GM18861 (cell line): ENCODE data around the gene ACOXL.

Experiments used
- ATAC-seq: cut with Tn5 transposase; IDR thresholded peaks from one replicate; pipeline ENCODE4 v1.9.1; 2021; ENCODE audit not compliant: unreplicated experiment

The ACOXL gene

GRCh38 chr2:111148225-111148873 lies 416.0 kb downstream of the ACOXL start:
- ATAC-seq = no peak

DNA sequence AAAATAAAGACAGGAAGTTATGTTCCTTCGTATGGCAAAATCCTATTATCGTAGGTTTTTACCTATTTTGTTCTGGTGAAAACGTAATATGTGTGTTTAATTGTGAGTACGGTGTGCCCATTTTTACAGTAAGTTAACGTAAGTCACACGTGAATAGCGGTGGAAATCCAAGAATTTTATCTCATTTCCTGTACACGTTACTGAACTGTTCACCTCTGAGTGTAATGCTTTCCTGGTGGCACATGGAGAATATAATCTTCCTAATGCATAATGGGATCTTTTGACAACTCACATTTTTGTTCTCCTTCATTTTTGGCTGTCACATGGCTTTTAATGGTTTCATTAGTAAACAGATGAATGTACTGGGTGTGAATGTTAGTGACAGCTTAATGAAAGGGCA lies 416.6 kb downstream of the ACOXL start:
- ATAC-seq = no peak

DNA sequence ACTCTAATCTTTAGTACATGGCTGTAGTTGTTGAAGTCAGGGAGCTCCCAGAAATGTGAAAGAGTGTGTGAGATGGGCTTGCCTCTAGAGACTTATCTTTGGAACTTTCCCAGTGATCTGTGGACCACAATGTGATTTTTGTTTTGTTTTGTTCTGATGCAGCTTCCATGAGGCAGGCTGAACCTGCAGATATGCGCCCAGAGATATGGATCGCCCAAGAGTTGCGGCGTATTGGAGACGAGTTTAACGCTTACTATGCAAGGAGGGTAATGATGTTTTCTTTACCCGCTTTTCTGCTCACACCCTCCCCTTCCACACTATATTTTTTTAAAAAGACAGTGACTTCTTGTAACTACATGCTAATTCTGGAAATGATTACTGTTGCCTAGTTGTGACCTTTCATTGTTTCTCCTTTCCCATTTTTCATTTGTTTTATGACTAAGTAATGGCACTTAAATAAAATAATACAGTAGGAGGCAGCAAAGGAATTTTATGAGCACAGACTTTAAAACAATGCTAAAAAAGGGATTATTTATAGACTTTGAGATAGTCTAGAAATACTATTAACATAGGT lies 417.6 kb downstream of the ACOXL start:
- no peak for ATAC-seq

DNA sequence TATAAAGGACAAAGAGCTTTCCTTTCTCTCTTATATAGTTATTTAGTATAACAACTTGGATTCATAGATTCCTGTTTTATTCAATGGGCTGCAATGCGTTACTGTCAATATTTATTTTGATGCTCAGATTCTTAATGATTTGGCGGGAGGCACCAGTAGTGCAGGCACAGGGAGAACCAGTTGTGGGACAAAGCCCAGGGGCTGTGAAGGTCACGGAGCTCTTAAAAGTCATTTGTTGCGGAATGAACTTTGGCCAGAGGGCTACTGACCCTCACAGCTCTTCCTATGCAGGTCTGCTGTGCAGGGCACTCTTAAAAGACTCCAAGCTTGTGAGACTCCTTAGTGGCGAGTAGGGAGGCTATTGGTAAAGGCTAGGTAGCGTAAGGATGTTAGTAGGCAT lies 422.4 kb downstream of the ACOXL start:
- ATAC-seq = no peak

- no peak for ATAC-seq
Measured at GRCh38 chr2:111155610-111156009, 423.2 kb downstream of the ACOXL start.

DNA sequence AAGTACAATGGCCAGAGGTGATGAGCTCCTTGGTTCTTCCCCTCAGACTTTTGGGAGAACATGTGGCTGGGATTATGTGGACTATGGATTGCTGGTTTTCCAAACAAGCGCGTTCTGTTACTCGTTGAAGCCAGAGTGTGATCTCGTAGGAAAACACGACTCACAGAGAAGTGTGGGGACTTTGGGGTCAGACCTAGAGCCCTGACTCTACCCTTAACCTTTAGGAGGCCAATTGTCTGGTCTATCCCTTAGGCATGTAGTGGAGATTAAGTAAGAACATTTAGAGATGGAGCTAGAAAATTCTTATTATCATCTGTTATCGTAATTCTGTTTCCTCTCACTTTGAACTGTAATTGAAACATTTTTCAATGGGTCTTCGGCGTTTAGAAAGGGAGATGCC lies 424.2 kb downstream of the ACOXL start:
- no peak for ATAC-seq

GRCh38 chr2:111157071-111157661 lies 424.8 kb downstream of the ACOXL start:
- peak; percentile 30 for ATAC-seq

- ATAC-seq = peak; percentile 41
Measured at GRCh38 chr2:111157798-111158197, 425.4 kb downstream of the ACOXL start.

DNA sequence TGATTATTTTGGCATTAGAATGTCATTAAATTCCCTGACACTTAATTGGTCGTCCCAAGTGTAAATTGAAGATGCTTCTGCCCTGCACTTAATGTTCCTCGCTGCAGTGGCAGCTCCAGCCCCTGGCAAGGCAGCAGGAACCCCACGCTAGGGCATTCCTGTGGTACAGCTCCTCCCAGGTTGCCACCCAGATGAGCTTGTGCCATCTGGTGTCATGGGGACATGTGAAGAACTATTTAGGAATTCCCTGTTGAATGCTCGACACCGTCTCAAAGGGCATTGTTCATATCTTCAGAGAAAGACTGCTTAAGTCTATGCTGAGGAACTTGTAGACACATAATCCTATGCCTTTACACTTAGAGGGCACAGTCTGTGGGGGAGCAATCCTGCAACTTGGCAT lies 427.3 kb downstream of the ACOXL start:
- ATAC-seq = no peak

DNA sequence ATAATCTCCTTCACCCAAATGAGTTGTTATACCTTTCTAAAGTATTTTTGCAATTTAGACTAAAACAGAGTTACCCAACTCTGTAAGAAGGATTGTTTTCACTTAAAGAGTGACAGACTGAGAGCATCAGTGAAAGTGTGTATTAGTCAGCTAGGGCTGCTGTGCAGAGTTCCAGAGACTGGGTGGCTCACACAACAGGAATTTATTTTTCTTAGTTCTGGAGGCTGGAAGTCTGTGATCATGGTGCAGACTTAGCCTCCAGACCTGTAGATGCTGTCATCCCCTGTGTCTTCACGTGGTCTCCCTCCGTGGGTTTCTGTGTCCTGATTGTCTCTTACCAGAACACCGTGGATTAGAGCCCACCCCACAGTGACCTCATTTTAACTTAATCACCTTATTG lies 428.4 kb downstream of the ACOXL start:
- ATAC-seq = no peak

DNA sequence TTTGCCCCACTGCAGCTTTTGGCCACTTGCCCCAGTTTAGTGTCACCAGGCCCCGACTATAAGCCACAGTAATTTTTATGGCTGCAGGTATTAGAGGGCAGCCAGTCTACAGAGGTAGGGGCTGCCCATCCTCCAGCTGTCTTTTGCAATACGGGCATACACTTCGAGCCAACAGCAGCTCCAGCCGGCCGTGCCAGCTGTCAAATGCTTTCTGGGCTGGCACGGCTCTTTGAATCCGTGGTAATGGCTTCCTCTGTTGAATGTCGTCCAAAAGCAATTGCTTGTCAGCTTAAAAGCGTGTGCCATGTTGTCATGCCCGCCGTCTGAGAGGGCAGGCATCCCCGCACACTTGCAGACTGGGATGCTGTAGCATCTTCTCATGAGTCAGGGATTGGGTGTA lies 429.6 kb downstream of the ACOXL start:
- no peak for ATAC-seq

DNA sequence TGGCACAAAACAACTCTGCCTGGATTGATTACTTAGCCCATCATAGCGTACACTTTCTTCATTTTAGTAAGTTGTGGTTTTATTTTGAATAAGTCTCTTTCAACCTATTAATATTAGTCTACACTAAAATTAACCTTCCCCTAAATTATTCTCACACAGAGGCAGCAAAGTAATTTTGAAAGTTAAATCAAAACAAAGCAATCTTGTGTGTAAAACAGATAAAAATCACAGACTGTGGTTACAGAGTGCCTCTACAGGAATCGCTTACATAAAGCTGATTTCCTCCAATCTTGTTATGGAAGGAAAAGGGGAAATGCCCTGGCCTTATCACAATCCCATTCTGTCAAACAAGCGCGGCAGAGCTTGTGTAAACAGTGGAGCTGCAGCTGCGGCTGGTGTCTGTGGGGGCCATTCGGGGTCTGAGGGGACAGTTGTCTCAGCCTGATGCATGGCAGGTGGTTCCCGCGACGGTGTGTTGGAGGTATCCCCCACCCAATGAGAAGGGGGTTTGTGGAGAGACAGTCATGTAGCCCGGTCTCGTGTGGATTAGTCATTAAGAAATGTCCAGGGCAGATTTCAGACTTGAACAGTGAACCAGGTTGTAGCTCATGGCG lies 430.5 kb downstream of the ACOXL start:
- no peak for ATAC-seq

DNA sequence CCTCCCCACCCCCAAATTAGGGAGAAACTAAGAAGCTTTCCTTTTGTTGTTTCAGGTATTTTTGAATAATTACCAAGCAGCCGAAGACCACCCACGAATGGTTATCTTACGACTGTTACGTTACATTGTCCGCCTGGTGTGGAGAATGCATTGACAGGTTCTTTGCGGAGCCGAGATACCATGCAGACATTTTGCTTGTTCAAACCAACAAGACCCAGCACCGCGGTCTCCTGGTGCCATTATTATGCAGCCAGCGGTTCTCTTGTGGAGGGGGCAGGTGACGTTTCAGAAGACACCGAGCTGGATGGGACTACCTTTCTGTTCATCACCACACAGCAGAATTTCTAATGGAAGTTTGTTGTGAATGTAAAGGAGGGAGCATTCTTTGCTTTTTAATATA lies 431.7 kb downstream of the ACOXL start:
- ATAC-seq = no peak

DNA sequence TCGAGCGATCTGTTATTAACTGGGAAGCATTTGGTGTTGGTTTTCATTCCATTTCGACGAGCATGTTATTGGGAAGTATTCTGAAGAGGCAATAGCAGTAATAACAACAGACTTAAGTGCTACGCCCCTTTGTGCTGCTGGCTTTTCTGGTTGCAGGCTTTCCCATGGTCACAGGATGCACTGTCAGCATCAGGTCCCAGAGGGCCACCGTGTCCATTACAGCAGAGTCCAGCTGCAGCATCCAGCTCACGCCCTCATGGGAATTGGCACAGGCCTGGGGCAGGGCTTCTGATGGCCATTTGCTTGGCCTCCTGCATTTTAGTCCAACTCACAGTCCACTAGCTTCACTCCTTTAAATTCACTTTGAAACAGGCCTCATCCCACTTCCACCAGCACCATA lies 432.7 kb downstream of the ACOXL start:
- ATAC-seq = no peak

DNA sequence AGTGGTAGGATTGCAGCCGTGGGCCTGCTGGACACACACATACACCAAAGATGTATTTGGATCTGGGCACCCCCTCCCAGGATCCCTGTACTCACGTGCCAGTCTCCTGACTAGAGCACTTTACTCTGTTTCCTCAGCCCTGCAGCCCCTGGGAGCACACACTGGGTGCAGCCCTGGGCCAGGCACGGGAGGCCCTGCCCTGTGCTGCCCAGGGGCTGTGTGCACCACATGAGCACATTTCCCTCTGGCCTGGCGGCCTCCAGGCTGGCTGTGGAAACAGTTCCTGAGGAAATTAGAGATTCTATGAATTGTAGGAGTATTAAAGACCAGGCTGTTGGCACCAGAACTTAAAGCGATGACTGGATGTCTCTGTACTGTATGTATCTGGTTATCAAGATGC lies 433.7 kb downstream of the ACOXL start:
- no peak for ATAC-seq

GRCh38 chr2:111167076-111167862 lies 434.9 kb downstream of the ACOXL start:
- no peak for ATAC-seq

DNA sequence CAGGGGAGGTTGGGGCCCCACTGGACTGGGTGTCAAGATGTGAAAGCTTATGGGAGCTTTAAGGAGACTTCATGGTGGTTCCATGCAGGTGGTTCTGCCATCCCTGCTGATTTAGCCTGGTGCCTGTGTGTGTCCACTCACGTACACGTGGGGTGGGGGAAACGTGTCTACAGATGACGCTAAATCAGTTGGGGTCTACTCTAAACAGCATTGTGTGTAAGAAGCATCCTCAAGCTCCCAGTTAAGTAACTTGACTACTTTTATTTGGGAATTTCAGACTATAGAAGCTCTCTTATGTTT lies 435.4 kb downstream of the ACOXL start:
- ATAC-seq = no peak
